ENCODE measurements around the gene SLC31A2.

SLC31A2 gene

DNA sequence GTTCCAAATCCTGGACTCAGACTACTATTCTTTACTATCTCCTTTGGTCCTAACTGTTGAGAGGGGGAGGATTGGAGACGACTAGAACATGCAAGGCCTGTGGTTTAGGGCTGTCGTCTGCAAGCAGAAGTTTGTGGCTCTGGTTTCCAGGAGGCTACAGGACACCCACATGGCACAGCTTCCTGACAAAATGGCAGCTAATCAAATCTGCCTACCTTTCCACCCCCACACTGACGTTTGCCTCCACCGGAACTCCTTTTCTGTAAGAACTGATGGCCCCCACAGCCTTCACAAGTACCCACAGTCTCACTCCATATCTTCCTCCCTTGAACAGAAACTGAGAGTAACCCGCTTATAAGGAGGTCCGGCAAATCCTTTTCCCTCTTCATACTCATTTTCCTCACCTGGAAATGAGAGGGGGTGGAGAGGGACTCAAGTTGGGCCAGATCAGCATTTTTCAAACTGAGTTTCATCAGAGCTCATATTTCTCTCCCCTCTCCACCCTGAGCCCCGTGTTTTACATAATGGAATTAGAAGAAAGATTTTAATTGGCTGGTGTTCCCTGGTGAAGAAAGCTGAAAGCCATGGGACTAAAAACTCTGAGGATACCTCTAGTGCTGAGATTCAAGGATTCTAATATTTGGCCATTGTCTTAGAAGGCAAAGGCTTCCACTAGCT, 5.2 kb downstream of the SLC31A2 start:
- CTCF ChIA-PET, result interaction anchor here (1.2 to 3.8 kb wide), 2 partner anchors 44 to 435 kb away, joined by 3 to 14 read pairs; no protein-coding TSS in a partner anchor

DNA sequence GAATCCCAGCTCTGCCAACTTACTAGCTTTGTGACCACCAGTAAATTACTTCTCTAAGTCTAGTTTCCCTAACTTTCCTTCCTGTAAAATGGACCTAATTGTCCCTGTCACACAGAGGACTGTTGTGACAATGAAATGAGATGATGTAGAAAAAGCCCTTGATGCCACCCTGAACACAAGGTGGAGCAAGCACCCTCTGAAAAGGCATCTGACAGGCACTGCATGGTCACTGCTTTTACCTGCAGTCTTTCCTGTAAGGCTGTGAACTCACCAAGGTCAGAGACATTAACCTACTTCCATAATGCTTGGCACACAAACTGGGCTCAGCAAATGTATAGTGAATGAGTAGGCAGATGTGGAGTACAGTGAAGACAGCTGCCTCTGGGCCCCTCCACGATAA, 6.1 kb downstream of the SLC31A2 start:
- TF ChIP-seq BCL11A (tag by site-specific recombination; IDR thresholded peaks at IDR 0.05; ENCODE audit: low read depth), result no peak
- TF ChIP-seq ZNF654 (tag by site-specific recombination; IDR thresholded peaks at IDR 0.05; ENCODE audit: low read depth), result peak; percentile 25; the same call in 1 of the 2 replicates
- Histone ChIP-seq H3K27ac (ENCODE audit: extremely low read depth, low read depth, low read length) (no peak overlapping the region), H3K4me1 (ENCODE audit: control insufficient read depth, insufficient read depth, low read length) (no peaks in the 10 kb centered on the region), H3K9me3 (ENCODE audit: control insufficient read depth, insufficient read depth, low read depth, low read length) (no peaks in the 10 kb centered on the region), H3K36me3 (ENCODE audit: control insufficient read depth in 2 of 2, insufficient read depth in 1 of 2, low read length in 2 of 2) (peaks cover 0 to 24% of the 10 kb centered on the region in 2 experiments; a peak in 2 of 3 replicates), H3K4me3 (ENCODE audit: low read depth, low read length) (no peak overlapping the region)
- POLR2A ChIA-PET, result interaction anchor here (0.8 kb wide), 1 partner anchor 64 kb away, joined by 3 read pairs; the partner anchor contains the start of genes FKBP15 and SLC31A1
- CTCF ChIA-PET, result interaction anchor here (0.6 to 3.8 kb wide), 2 partner anchors 45 to 68 kb away, joined by 7 to 14 read pairs; no protein-coding TSS in a partner anchor

More for the DNA sequence above, 5.2 kb downstream of the SLC31A2 start:
- Histone ChIP-seq H3K4me3 (ENCODE audit: low read depth, low read length) (no peak overlapping the region), H3K27ac (ENCODE audit: extremely low read depth, low read depth, low read length) (no peak overlapping the region), H3K4me1 (ENCODE audit: control insufficient read depth, insufficient read depth, low read length) (no peaks in the 10 kb centered on the region), H3K36me3 (ENCODE audit: control insufficient read depth in 2 of 2, insufficient read depth in 1 of 2, low read length in 2 of 2) (peaks cover 0 to 15% of the 10 kb centered on the region in 2 experiments; a peak in 2 of 3 replicates), H3K9me3 (ENCODE audit: control insufficient read depth, insufficient read depth, low read depth, low read length) (no peaks in the 10 kb centered on the region)
- POLR2A ChIA-PET, result no interaction called here
- no peak for TF ChIP-seq HOXC10 (CRISPR knock-in tag; IDR thresholded peaks at IDR 0.05)
- TF ChIP-seq OSR2 (tag by site-specific recombination; IDR thresholded peaks at IDR 0.05), result no peak
- no peak for TF ChIP-seq IKZF3 (tag by site-specific recombination; IDR thresholded peaks at IDR 0.05)
- TF ChIP-seq ZNF747 (tag by site-specific recombination; IDR thresholded peaks at IDR 0.05), result no peak
- peak; percentile 70 for TF ChIP-seq ZFHX2 (tag by site-specific recombination; conservative IDR thresholded peaks at IDR 0.05)
- no peak for TF ChIP-seq ZNF37A (tag by site-specific recombination; IDR thresholded peaks at IDR 0.05)
- TF ChIP-seq, protein P1, sequence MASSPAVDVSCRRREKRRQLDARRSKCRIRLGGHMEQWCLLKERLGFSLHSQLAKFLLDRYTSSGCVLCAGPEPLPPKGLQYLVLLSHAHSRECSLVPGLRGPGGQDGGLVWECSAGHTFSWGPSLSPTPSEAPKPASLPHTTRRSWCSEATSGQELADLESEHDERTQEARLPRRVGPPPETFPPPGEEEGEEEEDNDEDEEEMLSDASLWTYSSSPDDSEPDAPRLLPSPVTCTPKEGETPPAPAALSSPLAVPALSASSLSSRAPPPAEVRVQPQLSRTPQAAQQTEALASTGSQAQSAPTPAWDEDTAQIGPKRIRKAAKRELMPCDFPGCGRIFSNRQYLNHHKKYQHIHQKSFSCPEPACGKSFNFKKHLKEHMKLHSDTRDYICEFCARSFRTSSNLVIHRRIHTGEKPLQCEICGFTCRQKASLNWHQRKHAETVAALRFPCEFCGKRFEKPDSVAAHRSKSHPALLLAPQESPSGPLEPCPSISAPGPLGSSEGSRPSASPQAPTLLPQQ (tag by site-specific recombination; IDR thresholded peaks at IDR 0.05), result no peak
- TF ChIP-seq, protein P2, sequence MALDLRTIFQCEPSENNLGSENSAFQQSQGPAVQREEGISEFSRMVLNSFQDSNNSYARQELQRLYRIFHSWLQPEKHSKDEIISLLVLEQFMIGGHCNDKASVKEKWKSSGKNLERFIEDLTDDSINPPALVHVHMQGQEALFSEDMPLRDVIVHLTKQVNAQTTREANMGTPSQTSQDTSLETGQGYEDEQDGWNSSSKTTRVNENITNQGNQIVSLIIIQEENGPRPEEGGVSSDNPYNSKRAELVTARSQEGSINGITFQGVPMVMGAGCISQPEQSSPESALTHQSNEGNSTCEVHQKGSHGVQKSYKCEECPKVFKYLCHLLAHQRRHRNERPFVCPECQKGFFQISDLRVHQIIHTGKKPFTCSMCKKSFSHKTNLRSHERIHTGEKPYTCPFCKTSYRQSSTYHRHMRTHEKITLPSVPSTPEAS (tag by site-specific recombination; IDR thresholded peaks at IDR 0.05), result no peak
- TF ChIP-seq, protein P3, sequence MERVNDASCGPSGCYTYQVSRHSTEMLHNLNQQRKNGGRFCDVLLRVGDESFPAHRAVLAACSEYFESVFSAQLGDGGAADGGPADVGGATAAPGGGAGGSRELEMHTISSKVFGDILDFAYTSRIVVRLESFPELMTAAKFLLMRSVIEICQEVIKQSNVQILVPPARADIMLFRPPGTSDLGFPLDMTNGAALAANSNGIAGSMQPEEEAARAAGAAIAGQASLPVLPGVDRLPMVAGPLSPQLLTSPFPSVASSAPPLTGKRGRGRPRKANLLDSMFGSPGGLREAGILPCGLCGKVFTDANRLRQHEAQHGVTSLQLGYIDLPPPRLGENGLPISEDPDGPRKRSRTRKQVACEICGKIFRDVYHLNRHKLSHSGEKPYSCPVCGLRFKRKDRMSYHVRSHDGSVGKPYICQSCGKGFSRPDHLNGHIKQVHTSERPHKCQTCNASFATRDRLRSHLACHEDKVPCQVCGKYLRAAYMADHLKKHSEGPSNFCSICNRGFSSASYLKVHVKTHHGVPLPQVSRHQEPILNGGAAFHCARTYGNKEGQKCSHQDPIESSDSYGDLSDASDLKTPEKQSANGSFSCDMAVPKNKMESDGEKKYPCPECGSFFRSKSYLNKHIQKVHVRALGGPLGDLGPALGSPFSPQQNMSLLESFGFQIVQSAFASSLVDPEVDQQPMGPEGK (tag by site-specific recombination; IDR thresholded peaks at IDR 0.05), result no peak
- no peak for TF ChIP-seq ZNF132 (tag by site-specific recombination; IDR thresholded peaks at IDR 0.05; ENCODE audit: borderline replicate concordance)
- no peak for TF ChIP-seq ZNF214 (tag by site-specific recombination; IDR thresholded peaks at IDR 0.05; ENCODE audit: borderline replicate concordance)
- TF ChIP-seq EGR2 (tag by site-specific recombination; IDR thresholded peaks at IDR 0.05; ENCODE audit: low read depth), result peak; percentile 67; the same call in 1 of the 2 replicates
- TF ChIP-seq ZNF354C (tag by site-specific recombination; IDR thresholded peaks at IDR 0.05; ENCODE audit: borderline replicate concordance, low read depth), result no peak
- no peak for TF ChIP-seq ZNF404 (tag by site-specific recombination; IDR thresholded peaks at IDR 0.05)
- TF ChIP-seq REPIN1 (tag by site-specific recombination; IDR thresholded peaks at IDR 0.05; ENCODE audit: low read depth), result no peak

Measured in HEK293 (cell line).